ENCODE measurements around the gene RABGGTA. TPM values are rescaled to one million over a fixed set of nuclear protein-coding genes. Genes with fewer than 3 reads are reported as not detected.
A peak's percentile ranks its signal among the peaks of the same experiment; 100 is the strongest.

Gene RABGGTA
- total and polyA plus RNA-seq, 2 experiments from 2014 or later = 17.6 to 20.7 TPM

DNA sequence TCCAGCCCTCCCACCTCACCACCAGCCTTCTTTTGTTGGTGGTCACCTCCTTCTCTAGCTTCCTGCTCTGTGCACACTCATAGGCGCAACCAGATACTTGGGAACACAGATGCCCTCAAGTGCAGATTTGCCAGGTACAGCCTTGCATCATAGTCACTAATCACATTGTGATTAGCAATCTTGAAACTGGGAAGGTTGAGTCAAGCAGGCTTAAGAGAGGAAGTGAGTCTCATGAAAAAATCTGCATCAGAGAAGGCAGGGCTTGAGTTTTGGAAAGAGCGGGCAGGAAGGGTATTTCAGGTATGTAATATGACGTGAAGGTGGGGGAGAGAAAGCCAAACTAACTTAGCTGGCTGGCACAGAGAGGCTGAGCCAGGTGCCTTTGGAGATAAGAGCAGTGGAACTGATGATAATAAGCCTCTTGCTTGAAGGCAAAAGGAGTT lies 2.7 kb upstream of the RABGGTA start:
- peaks cover 22% of the 10 kb centered on the region for H3K4me1 Mint-ChIP-seq
- Histone ChIP-seq H3K36me3 (ENCODE audit: insufficient read depth) (no peaks in the 10 kb centered on the region), H3K4me3 (no peak overlapping the region), H3K27ac (ENCODE audit: low read depth) (no peak overlapping the region; the same call in 1 of the 2 replicates), H3K9me2 (ENCODE audit: insufficient read depth) (no peaks in the 10 kb centered on the region), H3K4me1 (ENCODE audit: insufficient read depth) (peaks cover 16% of the 10 kb centered on the region), H3F3A (replicated peaks; ENCODE audit: low read depth) (peaks cover 11% of the 10 kb centered on the region; the same call in 1 of the 2 replicates), H4K20me1 (replicated peaks; ENCODE audit: insufficient read depth) (no peaks in the 10 kb centered on the region; the same call in 1 of the 2 replicates), H3K27me3 (ENCODE audit: insufficient read depth) (no peaks in the 10 kb centered on the region), H3K79me2 (replicated peaks; ENCODE audit: insufficient read depth) (no peaks in the 10 kb centered on the region; the same call in 1 of the 2 replicates), H2AFZ (no peak overlapping the region), H3K4me2 (no peak overlapping the region)
- peaks cover 8% of the 10 kb centered on the region for H3K27me3 Mint-ChIP-seq (ENCODE audit: insufficient read depth, low read depth, poor library complexity)
- no peaks in the 10 kb centered on the region; the same call in 2 of the 3 replicates for H3K9me3 Mint-ChIP-seq
- no peaks in the 10 kb centered on the region; the same call in 2 of the 3 replicates for H3K36me3 Mint-ChIP-seq (ENCODE audit: low read depth)
- DNase-seq (ENCODE audit: low spot score) (peak; percentile 21), ATAC-seq (no peak)
- peak overlapping the region; percentile 39 for H3K27ac Mint-ChIP-seq
- TF ChIP-seq ZNF331 (CRISPR knock-in tag; IDR thresholded peaks at IDR 0.05; ENCODE audit: low read depth) (no peak), REST (IDR thresholded peaks at IDR 0.05; ENCODE audit: unreplicated experiment) (no peak), EZH2 (IDR thresholded peaks at IDR 0.05; ENCODE audit: low read depth, unreplicated experiment) (no peak), ZNF462 (CRISPR knock-in tag; IDR thresholded peaks at IDR 0.05) (no peak), STAT1 (IDR thresholded peaks at IDR 0.05; ENCODE audit: unreplicated experiment) (no peak), CREB1 (CRISPR knock-in tag; IDR thresholded peaks at IDR 0.05; ENCODE audit: low read depth) (no peak), JUNB (IDR thresholded peaks at IDR 0.05; ENCODE audit: unreplicated experiment) (no peak), NANOG (IDR thresholded peaks at IDR 0.05; ENCODE audit: borderline replicate concordance) (no peak), ZNF114 (CRISPR knock-in tag; IDR thresholded peaks at IDR 0.05) (no peak), POLR2AphosphoS5 (IDR thresholded peaks at IDR 0.05; ENCODE audit: low read depth) (no peak), EZH2phosphoT487 (IDR thresholded peaks at IDR 0.05; ENCODE audit: unreplicated experiment) (no peak), ETS1 (IDR thresholded peaks at IDR 0.05) (no peak), CTCF (conservative IDR thresholded peaks at IDR 0.05; ENCODE audit: low read depth in 2 of 2) (no peak)
- no peak overlapping the region for H3K4me3 Mint-ChIP-seq

Measured in GM23338 (cell line).